ENCODE measurements around the gene ARHGEF6.

- TF ChIP-seq POLR2A (IDR thresholded peaks at IDR 0.05) (no peak), CTCF (IDR thresholded peaks at IDR 0.05) (no peak)
These were observed 119.8 kb downstream of the ARHGEF6 start for GRCh38 chrX:136660896-136661295.
